GM19193 (cell line): ENCODE data around the gene ABCB10.

Experiments
- POLR2A ChIP-seq: IDR thresholded peaks from 4 replicates; pipeline ENCODE4 v1.6.1; 2011; ENCODE audit not compliant: insufficient read depth, insufficient read length; ENCODE audit errors: extremely low read depth

The ABCB10 gene

GRCh38 chr1:229558460-229559335 lies at the start of gene ABCB10:
Gene ABCB10, minus strand, starts transcription at chr1:229558707. Its CDS starts 55 bp downstream, at chr1:229558652.
- TF ChIP-seq POLR2A = peak; percentile 53

GRCh38 chr1:229607370-229607769 lies 48.9 kb upstream of the ABCB10 start:
- no peak for TF ChIP-seq POLR2A

GRCh38 chr1:229603371-229604005 lies 45.0 kb upstream of the ABCB10 start:
- no peak for TF ChIP-seq POLR2A

- TF ChIP-seq POLR2A = no peak
Observed at GRCh38 chr1:229600229-229600628, 41.7 kb upstream of the ABCB10 start.

GRCh38 chr1:229599218-229599954 lies 40.9 kb upstream of the ABCB10 start:
- no peak for TF ChIP-seq POLR2A

- TF ChIP-seq POLR2A = no peak
Observed at GRCh38 chr1:229597877-229598276, 39.4 kb upstream of the ABCB10 start.

GRCh38 chr1:229596925-229597699 lies 38.6 kb upstream of the ABCB10 start:
- no peak for TF ChIP-seq POLR2A

- TF ChIP-seq POLR2A = no peak
Observed at GRCh38 chr1:229594227-229595008, 35.9 kb upstream of the ABCB10 start.

GRCh38 chr1:229593800-229594199 lies 35.3 kb upstream of the ABCB10 start:
- no peak for TF ChIP-seq POLR2A

- no peak for TF ChIP-seq POLR2A
Observed at GRCh38 chr1:229590119-229590518, 31.6 kb upstream of the ABCB10 start.

- no peak for TF ChIP-seq POLR2A
Observed at GRCh38 chr1:229585338-229585737, 26.8 kb upstream of the ABCB10 start.

GRCh38 chr1:229582715-229583114 lies 24.2 kb upstream of the ABCB10 start:
- no peak for TF ChIP-seq POLR2A

GRCh38 chr1:229582011-229582694 lies 23.6 kb upstream of the ABCB10 start:
- TF ChIP-seq POLR2A = no peak
